ENCODE data around the gene GPR18.

The GPR18 gene

GRCh38 chr13:99289674-99290337 lies 31.6 kb upstream of the GPR18 start:
- DNase-seq: no peak

DNA sequence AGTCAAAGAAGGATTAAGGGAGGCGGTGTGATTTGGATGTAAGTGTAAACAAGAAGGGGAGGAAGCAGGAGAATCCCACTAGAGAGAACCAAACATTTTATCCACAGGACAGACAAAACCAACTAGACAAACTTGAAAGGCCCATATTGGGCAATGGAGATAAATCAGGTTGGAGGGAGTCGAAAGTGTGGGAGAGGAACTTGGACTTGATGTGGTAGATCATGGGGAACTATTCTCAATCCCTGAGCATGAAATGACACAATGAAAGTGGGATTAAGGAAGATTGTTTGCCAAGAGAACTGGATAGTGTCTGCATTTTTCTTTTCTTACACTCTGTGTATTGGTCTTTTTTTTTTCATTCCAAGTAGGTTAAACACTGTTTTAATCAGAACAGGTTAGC lies 31.1 kb upstream of the GPR18 start:
- no peak for DNase-seq

GRCh38 chr13:99288089-99288488 lies 29.9 kb upstream of the GPR18 start:
- no peak for DNase-seq

GRCh38 chr13:99287551-99287950 lies 29.4 kb upstream of the GPR18 start:
- DNase-seq: no peak

DNA sequence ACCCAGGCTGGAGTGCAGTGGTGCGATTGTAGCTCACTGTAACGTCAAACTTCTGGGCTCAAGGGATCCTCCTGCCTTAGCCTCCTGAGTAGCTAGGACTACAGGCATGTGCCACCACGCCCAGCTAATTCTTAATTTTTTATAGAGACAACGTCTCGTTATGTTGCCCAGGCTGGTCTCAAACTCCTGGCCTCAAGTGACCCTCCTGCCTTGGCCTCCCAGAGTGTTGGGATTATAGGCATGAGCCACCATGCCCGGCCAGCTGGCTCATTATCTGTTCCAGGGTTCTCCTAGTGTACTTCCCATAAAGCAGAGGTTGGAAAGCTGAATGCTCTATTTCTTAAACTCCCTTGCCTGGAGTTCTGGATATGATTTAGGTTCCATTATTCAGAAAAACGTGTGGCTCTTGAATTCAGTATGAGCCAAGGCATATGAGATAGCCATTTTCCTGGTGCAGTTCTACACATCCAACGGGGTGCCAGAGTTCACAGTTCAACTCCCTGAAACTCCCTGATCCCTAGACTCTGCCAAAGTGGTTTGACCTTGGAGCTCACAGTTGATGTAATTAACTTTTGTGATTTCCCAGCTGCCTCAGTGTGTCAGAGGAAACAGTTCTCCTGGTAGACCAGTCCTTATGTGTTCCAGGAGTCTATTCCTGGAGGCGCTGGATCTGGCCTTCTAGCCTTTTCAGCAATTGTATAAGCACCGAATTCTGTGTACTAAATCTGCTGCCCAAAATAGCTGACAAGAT lies 27.4 kb upstream of the GPR18 start:
- DNase-seq: no peak

- DNase-seq: no peak
These were observed 24.4 kb upstream of the GPR18 start for GRCh38 chr13:99282264-99283231.

- DNase-seq: no peak
These were observed 23.7 kb upstream of the GPR18 start for GRCh38 chr13:99281811-99282263.

- DNase-seq: no peak
These were observed 22.0 kb upstream of the GPR18 start for GRCh38 chr13:99280166-99280565.

DNA sequence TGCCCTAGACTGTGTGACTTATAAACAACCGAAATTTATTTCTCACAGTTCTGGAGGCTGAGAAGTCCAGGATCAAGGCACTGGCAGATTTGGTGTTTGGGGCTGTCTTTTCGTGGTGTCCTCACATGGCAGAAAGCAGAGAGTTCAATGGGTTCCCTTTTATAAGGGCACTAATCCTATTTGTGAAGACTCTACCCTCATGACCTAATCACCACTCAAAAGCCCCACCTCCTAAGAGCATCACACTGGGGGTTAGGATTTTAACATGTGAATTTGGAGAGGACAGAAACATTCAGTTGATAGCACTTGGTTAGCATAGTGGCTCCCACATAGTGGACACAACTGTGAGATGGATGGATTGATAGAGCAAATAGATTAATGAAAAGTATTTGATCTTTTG lies 21.5 kb upstream of the GPR18 start:
- DNase-seq: no peak

DNA sequence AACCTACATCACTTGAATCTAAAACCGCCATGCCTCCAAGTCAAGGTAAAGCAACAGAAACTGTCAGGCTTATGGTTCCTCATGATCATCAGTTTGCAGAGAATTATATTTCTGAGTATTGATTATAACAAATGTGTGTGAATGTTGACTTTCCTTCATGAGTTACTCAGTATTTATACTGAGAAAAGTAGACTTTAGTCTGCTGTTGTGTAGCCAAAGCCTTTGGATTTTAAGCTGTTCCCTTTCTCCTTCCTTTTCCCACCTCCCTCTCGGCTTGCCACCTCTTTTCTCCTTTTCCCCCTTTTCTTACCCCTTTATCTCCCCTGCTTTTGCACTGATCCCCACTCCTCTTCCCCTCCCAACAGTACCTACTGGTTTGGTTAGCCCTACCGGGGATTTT lies 20.7 kb upstream of the GPR18 start:
- DNase-seq: no peak

- DNase-seq: no peak
These were observed 20.0 kb upstream of the GPR18 start for GRCh38 chr13:99278200-99278599.

DNA sequence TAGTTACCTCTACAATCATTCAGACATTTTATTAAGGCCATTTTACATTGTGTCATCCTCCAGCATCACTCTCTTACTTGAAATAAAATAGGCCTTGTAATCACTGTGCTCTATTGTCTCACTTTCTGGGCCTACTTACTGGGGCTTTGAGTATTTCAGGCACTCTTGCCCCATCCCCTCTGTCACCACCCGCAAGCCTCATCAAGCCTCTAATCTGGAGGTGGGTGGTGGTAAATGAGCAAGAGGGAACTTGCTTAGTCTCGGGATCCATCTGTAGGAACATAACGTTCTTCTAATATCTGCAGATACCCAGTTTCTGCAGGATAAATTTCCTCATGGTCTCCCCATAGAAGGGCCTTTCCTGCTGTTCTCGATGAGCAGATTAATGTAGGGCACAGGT lies 19.4 kb upstream of the GPR18 start:
- DNase-seq: no peak

DNA sequence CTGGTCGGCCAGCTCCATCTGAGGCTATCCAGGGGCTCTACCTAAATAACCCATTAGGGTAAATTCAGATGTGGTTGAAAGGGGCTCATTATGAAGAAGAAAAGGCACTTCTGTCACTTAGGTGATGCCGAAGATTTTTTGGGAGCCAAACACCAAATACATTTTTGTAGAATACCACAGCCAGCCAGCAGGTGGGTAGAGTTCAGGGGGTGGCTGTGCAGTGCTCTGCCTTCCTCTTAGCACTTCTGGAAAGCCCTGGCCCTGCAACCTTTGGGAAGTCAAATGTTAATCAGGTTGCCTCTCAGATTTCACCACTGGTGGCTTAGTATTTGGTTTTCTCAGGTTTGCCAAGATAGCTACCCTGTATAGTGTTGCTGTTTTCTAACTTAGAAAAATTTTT lies 18.5 kb upstream of the GPR18 start:
- DNase-seq: no peak

- DNase-seq: no peak
These were observed 16.9 kb upstream of the GPR18 start for GRCh38 chr13:99275093-99275469.

- no peak for DNase-seq
These were observed 14.9 kb upstream of the GPR18 start for GRCh38 chr13:99273128-99273527.

DNA sequence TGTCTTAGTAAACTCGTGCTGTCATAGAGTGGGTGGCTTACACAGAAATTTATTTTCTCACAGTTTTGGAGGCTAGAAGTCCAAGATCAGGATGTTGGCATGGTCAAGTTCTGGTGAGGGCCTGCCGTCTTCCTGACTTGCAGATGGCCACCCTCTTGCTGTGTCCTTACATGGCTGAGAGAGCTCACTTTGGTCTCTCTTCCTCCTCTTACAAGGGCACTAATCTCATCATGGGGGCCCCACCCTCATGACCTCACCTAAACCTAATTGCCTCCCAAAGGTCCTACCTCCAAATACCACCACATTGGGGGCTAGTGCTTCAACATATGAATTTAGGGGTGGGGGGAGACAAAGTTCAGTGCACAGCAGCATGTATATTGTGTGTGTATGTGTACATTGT lies 14.3 kb upstream of the GPR18 start:
- DNase-seq: no peak

- DNase-seq: no peak
These were observed 13.1 kb upstream of the GPR18 start for GRCh38 chr13:99271249-99271648.

DNA sequence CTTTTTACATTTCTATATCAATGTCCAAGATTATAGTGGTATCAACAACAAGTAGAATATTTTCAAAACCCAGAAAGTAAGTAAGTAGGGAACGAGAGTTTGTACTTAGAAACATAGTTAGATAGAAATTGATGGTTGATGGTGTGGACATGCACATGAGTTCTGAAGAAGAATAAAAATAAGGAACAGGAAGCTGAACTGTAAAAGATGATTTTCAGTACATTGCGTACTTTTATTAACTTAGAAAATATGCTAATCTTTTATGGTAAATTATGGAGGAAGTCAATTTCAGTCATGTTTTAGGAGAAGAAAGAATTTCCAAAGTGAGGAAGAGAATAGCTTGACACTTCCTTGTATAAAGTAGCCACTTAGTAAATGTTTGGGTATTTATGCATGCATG lies 12.3 kb upstream of the GPR18 start:
- no peak for DNase-seq

DNA sequence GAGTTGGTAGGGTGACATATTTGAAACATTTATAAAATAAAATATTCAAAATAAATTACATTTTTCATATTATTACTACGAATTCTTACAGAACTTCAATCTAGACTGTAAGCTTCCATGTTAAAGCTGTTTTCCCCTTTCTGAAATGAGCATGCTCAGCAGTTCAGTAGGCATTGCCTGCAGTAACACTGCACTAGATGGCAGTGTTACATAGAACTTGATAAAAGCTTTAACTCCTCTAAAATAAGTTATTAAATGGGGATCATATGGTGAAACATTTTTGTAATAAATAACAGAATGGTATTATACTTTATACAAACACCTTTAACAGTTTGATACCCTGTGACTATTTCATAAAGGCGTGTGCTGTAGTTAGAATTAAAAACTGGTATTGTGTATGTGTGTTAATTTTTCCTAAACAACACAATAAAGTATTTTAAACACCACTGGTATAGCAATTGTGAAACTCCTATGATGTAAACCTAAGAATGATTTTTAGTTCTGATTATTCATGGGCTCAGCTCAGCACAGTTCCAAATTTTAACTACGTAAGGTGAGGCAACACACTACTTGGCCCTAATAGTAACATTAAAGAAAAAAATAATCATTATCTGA lies 11.6 kb upstream of the GPR18 start:
- DNase-seq: no peak

DNA sequence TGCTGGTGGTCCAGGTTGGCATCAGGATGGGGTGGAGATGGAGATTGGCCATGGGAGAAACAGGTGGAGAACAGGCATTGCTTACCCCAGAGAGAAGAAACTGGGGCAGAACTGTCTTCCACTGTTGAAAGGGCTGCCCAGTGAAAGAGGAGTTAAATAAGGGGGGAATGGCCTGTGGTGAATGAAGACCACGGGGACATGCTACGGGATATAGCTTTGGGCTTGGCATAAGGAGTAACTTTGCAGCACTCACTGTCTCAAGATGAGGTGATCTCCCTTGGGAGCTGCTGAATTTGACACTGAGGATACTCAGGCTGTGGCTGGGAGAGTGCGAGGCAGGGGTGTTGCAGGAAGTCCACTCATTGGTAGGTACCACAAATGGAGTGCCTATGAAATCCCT lies 10.6 kb upstream of the GPR18 start:
- DNase-seq: no peak

DNA sequence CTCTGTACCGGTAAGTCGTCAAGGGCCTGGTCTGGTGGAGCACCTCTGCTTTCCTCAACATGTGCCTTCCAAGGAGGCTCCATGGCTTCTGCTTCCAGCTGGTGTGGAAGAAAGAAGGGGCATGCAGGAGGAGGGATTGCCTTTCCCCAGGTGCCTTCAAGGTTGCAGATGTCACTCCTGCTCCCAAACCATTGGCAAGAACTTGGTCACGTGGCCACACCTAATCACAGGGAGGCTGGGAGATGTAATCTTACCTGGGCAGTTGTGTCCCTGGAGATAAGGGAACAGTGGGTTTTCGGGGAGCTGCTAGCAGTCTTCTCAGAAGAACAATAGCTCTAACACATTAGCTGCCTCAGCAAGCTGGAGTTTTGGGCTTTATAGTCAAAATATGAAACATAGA lies 9.7 kb upstream of the GPR18 start:
- no peak for DNase-seq

- DNase-seq: no peak
These were observed 8.6 kb upstream of the GPR18 start for GRCh38 chr13:99266827-99267226.

- DNase-seq: no peak
These were observed 7.7 kb upstream of the GPR18 start for GRCh38 chr13:99265821-99266426.

Measured in 8988T (cell line).